H1 (cell line): ENCODE results near the gene SUCLG2. TPM values are rescaled to one million over a fixed set of nuclear protein-coding genes. Genes with fewer than 3 reads are reported as not detected.

Source experiments
- CTCF ChIA-PET: fragments of 300-600 bp; sonication (Branson Sonifier 250); formaldehyde crosslinking; loops from one replicate; lab custom pipeline; 2021; ENCODE audit not compliant: partially characterized antibody; lab: Charles Lee
- POLR2A ChIA-PET: fragments of 300-600 bp; sonication (Branson Sonifier 250); formaldehyde crosslinking; loops from one replicate; lab custom pipeline; 2021; ENCODE audit warnings: inconsistent platforms; ENCODE audit not compliant: partially characterized antibody; lab: Charles Lee
- DNase-seq, 2 experiments: peaks; one replicate each; pipeline versions ENCODE4 v3.0.0 to v3.0.0-alpha.2; 2010 to 2022; ENCODE audit warnings: low spot score in 2 of 2, low read depth in 1 of 2, mixed read lengths in 1 of 2
- FAIRE-seq: peaks from 2 replicates; lab custom pipeline; 2011; peaks lifted over from hg19 to GRCh38; lab: Jason Lieb, UNC
- H2AFZ ChIP-seq: 2 replicates; pipeline ENCODE4 v1.8.1; 2012; ENCODE audit warnings: low read length, inconsistent platforms
- H2AK5ac ChIP-seq: 2 replicates; pipeline ENCODE4 v1.6.1; 2013; ENCODE audit warnings: low read depth, low read length
- H2BK120ac ChIP-seq: replicated peaks from 2 replicates; pipeline ENCODE3; 2013; ENCODE audit warnings: low read depth, low read length, inconsistent platforms
- H2BK12ac ChIP-seq: 2 replicates; pipeline ENCODE4 v1.6.1; 2013; ENCODE audit warnings: low read depth, low read length
- H2BK15ac ChIP-seq: 2 replicates; pipeline ENCODE4 v1.6.1; 2013; ENCODE audit warnings: low read length
- H2BK20ac ChIP-seq: 2 replicates; pipeline ENCODE4 v1.6.1; 2013; ENCODE audit warnings: low read length
- H2BK5ac ChIP-seq: 2 replicates; pipeline ENCODE4 v1.6.1; 2013; ENCODE audit warnings: low read depth, low read length
- H3K14ac ChIP-seq: 2 replicates; pipeline ENCODE4 v1.6.1; 2013; ENCODE audit warnings: inconsistent platforms; ENCODE audit not compliant: insufficient read length
- H3K18ac ChIP-seq: 2 replicates; pipeline ENCODE4 v1.6.1; 2013; ENCODE audit warnings: low read length; ENCODE audit errors: extremely low read depth
- H3K23ac ChIP-seq: 2 replicates; pipeline ENCODE4 v1.6.1; 2013; ENCODE audit warnings: inconsistent platforms; ENCODE audit not compliant: insufficient read length
- H3K23me2 ChIP-seq: 2 replicates; pipeline ENCODE4 v1.6.1; 2013; ENCODE audit warnings: low read depth, low read length
- H3K27ac ChIP-seq: 2 replicates; pipeline ENCODE4 v1.6.1; 2011; ENCODE audit warnings: low read depth, low read length, inconsistent platforms
- H3K27me3 ChIP-seq, 4 experiments: replicated peaks in 1 of 4; 1 replicate in 1 of 4; 2 replicates in 3 of 4; pipeline versions ENCODE4 v1.6.1 to v1.8.1; 2011 to 2013; ENCODE audit warnings: low read length in 3 of 4, mild to moderate bottlenecking in 3 of 4, inconsistent platforms in 2 of 4, mixed read lengths in 2 of 4, moderate library complexity in 1 of 4; ENCODE audit not compliant: control insufficient read depth in 3 of 4, insufficient read depth in 3 of 4; ENCODE audit errors: extremely low read depth in 1 of 4
- H3K36me3 ChIP-seq, 4 experiments: 2 replicates each; pipeline versions ENCODE4 v1.6.1 to v1.8.1; 2011 to 2013; ENCODE audit warnings: mild to moderate bottlenecking in 4 of 4, low read length in 3 of 4, moderate library complexity in 2 of 4, control low read depth in 1 of 4, inconsistent platforms in 1 of 4; ENCODE audit not compliant: insufficient read depth in 4 of 4, control insufficient read depth in 2 of 4
- H3K4ac ChIP-seq: replicated peaks from 2 replicates; pipeline ENCODE3; 2013; ENCODE audit warnings: low read length, low read depth, mixed read lengths, inconsistent platforms; ENCODE audit not compliant: insufficient read length
- H3K4me1 ChIP-seq, 4 experiments: replicated peaks in 1 of 4; 1 replicate in 1 of 4; 2 replicates in 3 of 4; pipeline versions ENCODE4 v1.6.1 to v1.8.1; 2011 to 2013; ENCODE audit warnings: low read length in 3 of 4, inconsistent platforms in 2 of 4, mixed read lengths in 1 of 4; ENCODE audit not compliant: insufficient read depth in 4 of 4, control insufficient read depth in 3 of 4
- H3K4me2 ChIP-seq, 2 experiments: 2 replicates each; pipeline versions ENCODE4 v1.6.1 to v1.8.1; 2011 to 2013; ENCODE audit warnings: low read depth in 2 of 2, low read length in 2 of 2, control low read depth in 1 of 2, inconsistent platforms in 1 of 2, mild to moderate bottlenecking in 1 of 2; ENCODE audit not compliant: insufficient read depth in 1 of 2
- H3K4me3 ChIP-seq, 4 experiments: fragments of 200-600, 300-600 bp in 1 of 4; sonication (generic), shearing (Covaris generic), sonication (Bioruptor Twin) in 1 of 4; 2 replicates each; pipeline versions ENCODE4 v1.5.1 to v1.8.1; 2011 to 2016; ENCODE audit warnings: low read length in 4 of 4, low read depth in 3 of 4, control low read depth in 2 of 4, inconsistent platforms in 2 of 4, mild to moderate bottlenecking in 2 of 4, mixed read lengths in 1 of 4, moderate library complexity in 1 of 4; ENCODE audit not compliant: insufficient read depth in 2 of 4; ENCODE audit errors: extremely low read depth in 1 of 4
- H3K56ac ChIP-seq: replicated peaks from 2 replicates; pipeline ENCODE3; 2013; ENCODE audit warnings: low read depth, mild to moderate bottlenecking, mixed read lengths, low read length, inconsistent platforms; ENCODE audit not compliant: insufficient read length
- H3K79me1 ChIP-seq: 2 replicates; pipeline ENCODE4 v1.6.1; 2013; ENCODE audit warnings: low read depth, low read length, control low read depth
- H3K79me2 ChIP-seq, 2 experiments: 2 replicates each; pipeline versions ENCODE4 v1.6.1 to v1.8.1; 2012 to 2013; ENCODE audit warnings: low read length in 2 of 2, mild to moderate bottlenecking in 2 of 2, inconsistent platforms in 1 of 2; ENCODE audit not compliant: insufficient read depth in 2 of 2, control insufficient read depth in 1 of 2
- H3K9ac ChIP-seq, 4 experiments: replicated peaks in 1 of 4; 1 replicate in 1 of 4; 2 replicates in 3 of 4; pipeline versions ENCODE4 v1.6.1 to v1.8.1; 2011 to 2013; ENCODE audit warnings: low read depth in 3 of 4, low read length in 3 of 4, control low read depth in 2 of 4, mild to moderate bottlenecking in 2 of 4, moderate library complexity in 2 of 4, inconsistent platforms in 1 of 4; ENCODE audit errors: extremely low read depth in 1 of 4
- H3K9me3 ChIP-seq, 2 experiments: 2 replicates each; pipeline versions ENCODE4 v1.6.1 to v1.8.1; 2012 to 2013; ENCODE audit warnings: mild to moderate bottlenecking in 2 of 2, moderate library complexity in 2 of 2, control low read depth in 1 of 2, inconsistent platforms in 1 of 2, low read depth in 1 of 2, low read length in 1 of 2, mixed read lengths in 1 of 2; ENCODE audit not compliant: insufficient read depth in 2 of 2
- H4K20me1 ChIP-seq, 2 experiments: replicated peaks in 1 of 2; 2 replicates each; pipeline versions ENCODE3 to v1.8.1; 2011 to 2013; ENCODE audit warnings: inconsistent platforms in 2 of 2, low read length in 2 of 2, mild to moderate bottlenecking in 1 of 2; ENCODE audit not compliant: insufficient read depth in 2 of 2, control insufficient read depth in 1 of 2
- H4K5ac ChIP-seq: 2 replicates; pipeline ENCODE4 v1.6.1; 2013; ENCODE audit warnings: low read length, low read depth, mixed read lengths, inconsistent platforms; ENCODE audit not compliant: insufficient read length
- H4K8ac ChIP-seq: 2 replicates; pipeline ENCODE4 v1.8.0; 2013; ENCODE audit warnings: mild to moderate bottlenecking, moderate library complexity, low read length, inconsistent platforms; ENCODE audit not compliant: insufficient read depth; ENCODE audit errors: extremely low read depth
- H4K91ac ChIP-seq: replicated peaks from 2 replicates; pipeline ENCODE3; 2013; ENCODE audit warnings: low read length, mixed read lengths, inconsistent platforms; ENCODE audit not compliant: insufficient read length
- HDAC2 ChIP-seq, 2 experiments: fragments of 300-600 bp in 1 of 2; sonication (generic) in 1 of 2; IDR thresholded peaks; 2 replicates each; pipeline ENCODE4 v1.6.1; 2011 to 2012; ENCODE audit warnings: low read depth in 2 of 2, low read length in 2 of 2, mild to moderate bottlenecking in 2 of 2, moderate library complexity in 2 of 2, borderline replicate concordance in 1 of 2, inconsistent platforms in 1 of 2
- HDAC6 ChIP-seq: IDR thresholded peaks from one replicate; pipeline ENCODE4 v1.7.1; 2012; ENCODE audit warnings: low read depth, mild to moderate bottlenecking, inconsistent platforms, low read length, moderate library complexity
- JUND ChIP-seq: IDR thresholded peaks from 2 replicates; pipeline ENCODE4 v1.6.1; 2011; ENCODE audit warnings: mild to moderate bottlenecking, improper control_type of control experiment, low read length
- PHF8 ChIP-seq: fragments of 200-600 bp; sonication (generic); conservative IDR thresholded peaks from 2 replicates; pipeline ENCODE4 v1.7.1; 2012; ENCODE audit warnings: low read depth, mild to moderate bottlenecking, inconsistent platforms, low read length, moderate library complexity
- SAP30 ChIP-seq: fragments of 300-600 bp; sonication (generic); IDR thresholded peaks from 2 replicates; pipeline ENCODE4 v1.7.1; 2012; ENCODE audit warnings: low read length, moderate library complexity, mild to moderate bottlenecking, inconsistent platforms; ENCODE audit not compliant: insufficient read depth, insufficient replicate concordance
- SIX5 ChIP-seq: IDR thresholded peaks from 2 replicates; pipeline ENCODE4 v1.6.1; 2011; ENCODE audit warnings: mild to moderate bottlenecking, low read depth, low read length
- TBP ChIP-seq: IDR thresholded peaks from 2 replicates; pipeline ENCODE4 v1.6.1; 2011; ENCODE audit warnings: low read depth, low read length, improper control_type of control experiment
- ZNF274 ChIP-seq: IDR thresholded peaks from 2 replicates; pipeline ENCODE4 v1.7.0; 2012; ENCODE audit warnings: low read length, borderline replicate concordance; ENCODE audit errors: extremely low read depth
- WGBS, 2 experiments: shearing (Covaris generic) in 1 of 2; methylation state at CpG; one replicate each; pipeline versions ENCODE4 v1.1.6 to v1.1.7; 2013 to 2015; ENCODE audit warnings: low lambda C conversion rate in 2 of 2, mixed read lengths in 2 of 2, inconsistent platforms in 1 of 2, low coverage in 1 of 2, missing lambda C conversion rate in 1 of 2; ENCODE audit not compliant: insufficient replicate concordance in 2 of 2, insufficient coverage in 1 of 2, insufficient read length in 1 of 2; ENCODE audit errors: extremely low coverage in 1 of 2, missing lambda C conversion rate in 1 of 2; 5-methylcytosine and 5-hydroxymethylcytosine counted together
- polyA plus RNA-seq, 7 experiments: library from polyadenylated mRNA; depleted of rRNA in 3 of 7; stranded (reverse) in 5 of 7; unstranded in 2 of 7; fragments of >200 nt in 5 of 7; fragments of 200-250 nt in 2 of 7; gene quantifications; 1 replicate in 5 of 7; 2 replicates in 1 of 7; 4 replicates in 1 of 7; pipeline versions ENCODE4 v1.2.1 to v1.2.3, GENCODE V29; 2011 to 2013; ENCODE audit warnings: missing spikeins in 2 of 7, mixed read lengths in 2 of 7
- total RNA-seq: library from RNA; stranded (reverse); fragmentation: NEBNext Ultra II Directional; extraction: Animal tissue kit (Norgen Biotek cat#: 25700); gene quantifications from 2 replicates; pipeline ENCODE4 v1.2.1, GENCODE V29; 2021

SUCLG2 gene
- total and polyA plus RNA-seq, 2 of the 8 experiments (the other 6 are each of a cell fraction or from before 2014, with no cell fraction given): 12.9 to 46.2 TPM

DNA sequence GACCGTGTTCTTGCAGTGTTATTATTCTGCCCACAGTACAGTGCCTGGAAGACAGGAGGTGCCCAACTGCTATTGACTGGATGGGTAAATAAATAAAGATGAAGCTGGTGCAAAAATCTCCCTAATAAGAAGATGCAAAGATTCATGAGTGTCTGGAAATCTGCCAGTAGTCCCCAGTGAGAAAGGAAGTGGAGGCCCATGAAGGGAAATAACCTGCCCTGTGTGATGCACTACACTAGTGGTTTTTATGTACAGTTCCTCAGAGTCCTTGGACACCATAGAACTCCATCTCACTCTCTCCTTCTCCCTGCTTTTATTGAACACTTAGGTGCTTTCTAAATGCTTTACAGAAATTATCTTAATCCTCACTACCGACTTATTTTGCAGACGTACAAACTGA is 8.3 kb upstream of the SUCLG2 start:
- no peak overlapping the region for H2BK15ac ChIP-seq
- FAIRE-seq: no peak
- WGBS, 2 experiments: 94% methylated on average over 3 of the region's 3 CpGs; no CpG with 5 or more reads in 1 of the 2 experiments
- no peak overlapping the region for H4K91ac ChIP-seq
- no peak overlapping the region for H3K4me3 ChIP-seq
- no peaks in the 10 kb centered on the region for H3K23me2 ChIP-seq
- no peaks in the 10 kb centered on the region for H3K79me2 ChIP-seq
- H3K4me1 ChIP-seq: no peaks in the 10 kb centered on the region; a peak in 1 of 7 replicates
- no peak overlapping the region for H4K8ac ChIP-seq
- no peaks in the 10 kb centered on the region for H4K20me1 ChIP-seq
- H2AFZ ChIP-seq: no peak overlapping the region
- H3K56ac ChIP-seq: no peak overlapping the region
- H2BK5ac ChIP-seq: no peak overlapping the region
- no peak overlapping the region for H3K23ac ChIP-seq
- no peak overlapping the region for H2AK5ac ChIP-seq
- no peaks in the 10 kb centered on the region for H3K27me3 ChIP-seq
- H3K4me2 ChIP-seq: no peak overlapping the region
- DNase-seq: no peak
- H3K36me3 ChIP-seq: no peaks in the 10 kb centered on the region
- no peak overlapping the region for H4K5ac ChIP-seq
- no peak overlapping the region for H3K18ac ChIP-seq
- H2BK20ac ChIP-seq: no peak overlapping the region
- no peak overlapping the region for H3K9ac ChIP-seq
- CTCF ChIA-PET: interaction anchor here (0.5 to 1.4 kb wide), 3 partner anchors 9 to 87 kb away, joined by 3 read pairs; no protein-coding TSS in a partner anchor
- POLR2A ChIA-PET: no interaction called here
- no peak overlapping the region for H3K27ac ChIP-seq
- no peak overlapping the region for H3K14ac ChIP-seq
- no peak overlapping the region for H2BK12ac ChIP-seq
- H3K9me3 ChIP-seq: no peaks in the 10 kb centered on the region
- H3K79me1 ChIP-seq: no peaks in the 10 kb centered on the region
- TF ChIP-seq HDAC2 (IDR thresholded peaks at IDR 0.05; ENCODE audit: borderline replicate concordance in 1 of 2, low read depth in 2 of 2, low read length in 2 of 2): no peak
- no peak for TF ChIP-seq SAP30
- no peak for TF ChIP-seq HDAC6
- no peak for TF ChIP-seq ZNF274
- TF ChIP-seq SIX5: no peak
- no peak for TF ChIP-seq TBP
- TF ChIP-seq PHF8: no peak
- TF ChIP-seq JUND: no peak
- TF ChIP-seq, all 59 proteins: peak for 0
- no peak overlapping the region for H3K4ac ChIP-seq
- H2BK120ac ChIP-seq: no peak overlapping the region
